Stimulated activated CD4-positive, alpha-beta T cell treated with anti-CD3 and anti-CD28 coated beads, Interleukin-4, amount 100 ng/mL, for 1 hour (primary cell): ENCODE results near the gene CADPS2.
"Not testable (repeated sequence)": the region's sequence is repeated elsewhere in the genome, so short reads cannot be mapped to it uniquely, and the experiment has no call there.

Experiments used
- DNase-seq: peaks from one replicate; pipeline ENCODE4 v3.0.0-alpha.2; 2020

Gene CADPS2

DNA sequence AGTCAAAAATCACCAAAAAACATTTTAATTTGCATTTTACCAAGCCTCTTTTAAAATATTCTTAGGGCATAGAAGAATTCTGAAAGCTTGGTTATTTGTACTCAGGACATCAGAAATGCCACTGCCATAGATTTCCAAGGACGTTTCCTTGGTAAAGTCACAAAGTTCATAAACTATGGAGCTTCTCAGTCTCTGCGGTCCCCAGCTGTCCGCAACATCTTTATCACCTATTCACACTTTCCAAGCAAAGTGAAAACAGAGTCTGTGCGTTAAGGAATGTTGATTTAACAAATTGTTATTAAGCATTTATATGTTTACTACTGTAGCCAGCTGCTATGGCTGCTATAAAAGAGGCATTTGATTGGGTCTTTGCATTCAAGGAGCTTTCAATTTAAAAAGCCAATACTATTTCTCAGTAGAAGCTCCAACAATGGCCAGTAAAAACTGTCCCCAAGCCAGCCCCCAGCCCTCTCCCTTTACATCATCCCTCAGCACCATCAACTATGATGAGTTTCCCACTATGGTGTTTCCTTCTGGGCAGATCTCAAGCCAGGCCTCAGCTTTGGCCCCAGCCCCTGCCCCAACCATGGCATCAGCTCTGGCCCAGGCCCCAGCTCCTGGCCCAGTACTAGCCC is 36.8 kb downstream of the CADPS2 start:
- DNase-seq = no peak

DNA sequence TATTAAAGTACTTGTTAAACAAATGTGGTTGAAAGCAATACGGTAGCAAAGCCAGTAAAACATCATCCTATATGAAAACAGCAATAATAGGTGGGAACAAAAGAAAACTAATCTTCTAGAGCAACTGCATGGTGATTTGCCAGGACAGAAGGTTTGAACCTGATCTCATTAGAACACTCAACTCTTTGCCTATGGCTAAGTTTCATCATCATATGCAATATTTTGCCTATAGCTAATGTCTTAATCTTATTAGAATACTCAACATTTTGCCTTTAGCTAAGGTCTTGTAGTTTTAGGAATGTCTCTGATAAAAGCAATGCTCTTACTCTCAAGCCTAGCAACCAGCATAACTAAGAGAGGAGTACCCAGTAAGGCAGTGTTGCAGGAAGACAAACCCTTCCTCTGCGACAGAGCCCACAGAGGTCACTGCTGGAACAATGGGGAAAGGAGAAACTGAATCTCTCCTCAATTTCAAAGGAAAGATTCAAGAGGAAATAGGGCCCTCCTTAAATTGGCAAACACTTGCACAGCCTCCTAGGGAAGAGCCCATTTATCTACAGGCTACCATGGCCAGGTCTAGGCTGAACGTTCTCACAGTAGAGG is 38.3 kb downstream of the CADPS2 start:
- DNase-seq = no peak

DNA sequence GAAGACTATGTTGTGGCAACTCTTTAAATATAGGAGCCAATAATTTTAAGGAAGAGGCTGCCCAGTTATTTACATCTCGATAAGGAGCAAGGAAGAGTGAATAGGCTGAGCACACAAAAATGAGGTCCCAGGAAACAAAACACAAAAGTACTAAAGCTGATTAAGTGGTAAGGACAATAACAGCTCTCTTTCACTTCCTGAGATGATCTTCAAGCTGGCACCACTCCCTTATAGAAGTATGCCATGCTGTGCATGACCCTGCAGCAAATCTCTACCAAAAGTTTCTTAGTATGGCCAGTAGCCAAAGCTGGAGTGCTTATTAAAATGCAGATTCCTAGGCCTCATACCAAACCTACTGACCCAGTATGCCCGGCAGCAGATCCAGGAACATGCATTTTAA is 39.7 kb downstream of the CADPS2 start:
- DNase-seq = no peak

DNA sequence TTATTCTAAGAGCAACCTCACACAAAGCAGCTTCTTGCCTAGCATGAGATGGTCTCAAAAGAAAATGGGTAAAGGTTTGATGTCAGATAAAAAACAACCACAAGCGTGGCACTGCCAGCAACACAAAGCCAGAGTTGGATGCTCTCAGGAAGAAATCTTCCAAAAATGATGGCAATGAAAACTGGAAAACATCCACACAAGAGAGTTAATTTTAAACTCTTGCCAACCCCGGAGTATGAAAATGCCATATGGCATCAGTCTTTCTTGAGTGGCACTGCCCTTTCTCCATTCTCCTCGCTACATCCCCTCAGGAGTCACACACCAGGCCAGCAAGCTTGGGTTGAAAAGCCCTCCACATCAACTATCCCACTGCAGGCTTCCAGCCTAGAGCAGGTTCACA is 41.0 kb downstream of the CADPS2 start:
- no peak for DNase-seq

DNA sequence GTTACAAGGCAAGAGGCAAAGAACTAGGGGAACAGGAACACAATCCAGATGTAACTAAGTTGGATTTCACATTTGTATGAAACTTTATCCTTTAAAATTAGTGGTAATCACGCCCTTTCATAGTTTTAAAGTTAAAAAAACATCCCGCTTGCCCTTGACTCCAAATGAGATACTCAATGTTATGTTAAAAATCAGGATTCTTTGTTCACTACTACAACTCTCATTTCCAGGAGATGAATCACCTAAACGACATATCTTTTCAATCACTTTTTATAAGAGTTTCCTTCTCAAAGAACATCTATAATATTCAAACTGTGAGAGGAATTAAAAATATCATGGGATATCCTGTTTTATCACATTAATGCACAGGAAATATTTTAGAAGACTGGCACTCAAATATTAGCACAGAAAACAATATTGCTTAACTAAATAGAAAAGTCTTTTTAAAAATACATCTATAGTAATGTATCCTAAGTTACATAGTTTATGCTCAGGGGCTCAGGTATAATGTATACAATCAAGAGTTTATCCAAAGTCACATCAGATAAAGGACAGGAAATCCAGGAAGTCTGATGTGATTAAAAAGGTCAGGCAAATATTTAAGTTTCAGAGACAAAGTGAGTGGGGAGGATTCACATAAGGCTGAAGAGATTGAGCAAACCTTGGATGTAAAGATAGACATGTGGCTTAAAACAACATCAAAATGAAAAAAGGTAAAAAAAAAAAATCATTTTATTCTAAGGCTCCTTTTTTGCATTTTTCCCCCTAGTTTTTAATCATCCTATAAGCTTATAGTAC is 41.9 kb downstream of the CADPS2 start:
- no peak for DNase-seq

DNA sequence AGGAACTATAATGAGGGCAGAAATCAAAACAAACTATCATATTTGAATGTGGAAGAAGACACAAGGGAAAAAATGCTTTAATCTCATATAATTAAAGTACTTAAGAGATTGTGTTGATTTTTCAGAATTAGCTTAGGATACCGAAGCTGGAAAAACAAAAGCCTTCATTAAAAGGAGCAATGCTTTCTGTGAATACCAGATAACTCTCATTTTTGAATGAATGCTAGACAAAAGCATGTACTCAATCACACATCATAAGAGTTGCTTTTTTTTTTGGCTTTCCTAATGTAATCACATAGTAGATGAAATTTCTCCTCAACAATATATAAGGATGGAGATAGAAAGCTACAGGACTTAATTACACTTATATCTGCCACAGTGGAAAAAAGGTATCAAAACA is 43.3 kb downstream of the CADPS2 start:
- DNase-seq = no peak

DNA sequence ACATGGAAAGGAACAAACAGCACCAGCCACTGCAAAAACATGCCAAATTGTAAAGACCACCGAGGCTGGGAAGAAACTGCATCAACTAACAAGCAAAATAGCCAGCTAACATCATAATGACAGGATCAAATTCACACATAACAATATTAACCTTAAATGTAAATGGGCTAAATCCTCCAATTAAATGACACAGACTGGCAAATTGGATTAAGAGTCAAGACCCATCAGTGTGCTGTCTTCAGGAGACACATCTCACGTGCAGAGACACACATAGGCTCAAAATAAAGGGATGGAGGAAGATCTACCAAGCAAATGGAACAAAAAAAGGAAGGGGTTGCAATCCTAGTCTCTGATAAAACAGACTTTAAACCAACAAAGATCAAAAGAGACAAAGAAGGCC is 50.0 kb downstream of the CADPS2 start:
- DNase-seq = not testable (repeated sequence)

DNA sequence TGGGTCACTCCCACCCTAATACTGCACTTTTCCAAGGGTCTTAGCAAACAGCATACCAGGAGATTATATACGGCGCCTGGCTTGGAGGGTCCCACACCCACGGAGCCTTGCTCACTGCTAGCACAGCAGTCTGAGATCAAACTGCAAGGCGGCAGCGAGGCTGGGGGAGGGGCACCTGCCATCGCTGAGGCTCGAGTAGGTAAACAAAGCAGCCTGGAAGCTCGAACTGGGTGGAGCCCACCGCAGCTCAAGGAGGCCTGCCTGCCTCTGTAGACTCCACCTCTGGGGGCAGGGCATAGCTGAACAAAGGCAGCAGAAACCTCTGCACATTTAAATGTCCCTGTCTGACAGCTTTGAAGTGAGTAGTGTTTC is 51.7 kb downstream of the CADPS2 start:
- not testable (repeated sequence) for DNase-seq

DNA sequence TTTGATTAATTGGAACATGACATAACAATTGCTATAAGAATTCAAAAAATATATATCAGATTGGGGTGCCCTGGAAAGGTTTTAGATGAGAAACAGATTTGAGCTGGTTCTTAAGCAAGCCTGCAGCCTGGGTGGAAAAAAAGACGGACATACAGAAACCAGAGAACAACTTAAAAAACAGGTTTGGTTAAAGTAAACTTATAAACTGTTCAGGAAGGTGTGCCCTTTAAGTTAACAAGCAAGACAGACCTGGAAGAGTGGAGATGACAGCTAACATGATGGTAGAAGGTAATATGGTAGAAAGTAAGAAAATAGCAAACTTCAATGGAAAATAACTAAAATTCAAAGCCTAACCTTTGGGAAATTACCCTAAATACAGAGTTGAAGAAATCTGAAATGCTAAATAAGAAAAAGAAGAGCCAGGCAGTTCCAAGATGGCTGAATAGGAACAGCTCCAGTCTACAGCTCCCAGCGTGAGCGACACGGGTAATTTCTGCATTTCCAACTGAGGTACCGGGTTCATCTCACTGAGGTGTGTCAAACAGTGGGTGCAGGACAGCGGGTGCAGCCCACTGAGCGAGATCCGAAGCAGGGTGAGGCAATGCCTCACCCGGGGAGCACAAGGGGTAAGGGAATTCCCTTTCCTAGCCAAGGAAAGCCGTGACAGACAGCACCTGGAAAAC is 52.2 kb downstream of the CADPS2 start:
- DNase-seq = no peak

DNA sequence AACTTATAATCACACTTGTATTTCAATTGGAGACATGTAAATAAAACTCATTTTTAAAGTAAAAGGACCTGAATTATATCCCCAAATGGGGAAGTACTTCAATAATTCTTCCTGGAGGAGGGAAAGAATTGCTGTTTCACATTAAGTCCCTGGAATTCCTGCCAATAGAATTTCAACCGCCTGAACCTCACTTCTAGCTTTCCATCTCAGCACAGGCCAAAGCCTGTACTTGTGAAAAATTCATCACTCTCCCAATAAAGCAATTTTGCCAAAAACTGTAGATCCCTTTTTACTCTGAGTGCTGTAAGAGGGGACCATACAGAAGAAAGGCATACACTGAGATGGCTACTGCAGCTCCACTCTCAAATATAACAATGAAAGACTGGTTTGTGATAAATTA is 54.8 kb downstream of the CADPS2 start:
- no peak for DNase-seq

DNA sequence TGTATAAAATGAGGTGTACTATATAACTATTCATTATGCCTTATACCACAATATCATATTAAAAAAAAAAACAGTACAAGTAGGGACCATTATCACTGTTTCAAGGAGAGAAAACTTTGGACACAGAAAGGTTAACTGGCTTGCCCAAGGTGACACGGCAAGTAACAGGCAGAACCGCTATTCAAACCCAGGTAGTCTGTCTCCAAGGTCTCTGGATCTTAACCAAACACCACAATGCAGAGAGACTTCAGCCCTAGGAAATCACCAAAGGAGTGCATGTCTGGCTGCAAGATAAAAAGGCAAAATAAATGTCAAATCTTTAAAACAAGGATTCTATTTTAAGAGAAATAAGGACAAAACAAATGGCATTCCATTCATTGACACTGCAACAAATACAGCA is 56.3 kb downstream of the CADPS2 start:
- no peak for DNase-seq

DNA sequence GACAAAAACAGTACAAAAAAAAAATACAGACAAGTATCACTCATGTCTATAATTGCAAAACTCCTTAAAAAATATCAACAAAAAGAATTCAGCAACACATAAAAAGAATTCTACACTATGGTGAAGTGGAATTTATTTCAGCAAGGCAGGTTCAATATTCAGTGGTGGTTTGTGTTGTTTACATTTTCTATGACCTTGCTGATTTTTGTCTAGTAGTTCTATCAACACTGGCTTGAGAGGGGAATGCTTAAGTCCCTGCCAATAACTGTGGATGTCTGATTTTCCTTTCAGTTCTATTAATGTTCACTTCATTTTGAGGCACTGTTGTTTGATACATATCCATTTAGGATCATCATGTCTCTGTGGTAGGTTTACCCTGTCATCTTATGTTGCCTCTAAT is 58.5 kb downstream of the CADPS2 start:
- DNase-seq = no peak

DNA sequence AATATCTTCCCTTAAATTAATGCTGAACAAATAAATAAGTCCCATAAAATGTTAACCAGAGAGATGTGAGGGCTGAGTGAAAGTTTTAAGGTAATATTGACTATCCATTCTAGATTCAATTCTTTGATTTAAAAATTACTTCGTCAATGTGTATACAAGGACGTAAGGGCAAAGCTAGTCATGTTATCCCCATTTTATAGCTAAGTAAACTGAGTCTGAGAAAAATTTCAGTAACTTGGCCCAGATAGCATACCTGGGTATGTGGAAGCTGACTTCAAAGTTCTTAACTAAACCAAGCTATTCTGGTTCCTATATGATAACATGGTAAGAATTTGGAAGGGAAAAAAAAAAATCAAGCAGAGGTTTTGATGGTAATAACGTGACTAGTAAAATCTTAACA is 72.4 kb downstream of the CADPS2 start:
- DNase-seq = no peak

DNA sequence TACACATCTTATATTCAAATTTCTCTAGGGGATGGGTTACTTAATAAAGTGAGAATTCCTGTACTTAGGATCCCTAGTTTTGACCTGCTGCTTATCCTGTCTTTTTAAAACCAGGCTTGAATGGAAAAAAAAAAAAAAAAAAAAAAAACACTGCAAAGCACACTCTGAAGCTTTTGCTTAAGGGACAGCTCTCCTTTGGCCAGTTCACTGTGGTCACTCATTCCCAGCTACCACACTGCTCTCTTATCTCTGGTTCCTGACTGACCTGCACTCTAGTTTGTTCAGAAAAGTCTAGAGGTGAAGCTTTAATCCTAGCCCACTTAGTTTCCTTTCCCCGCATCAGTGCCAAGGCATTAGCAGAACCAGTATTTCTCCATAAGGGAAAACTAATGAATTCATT is 82.4 kb downstream of the CADPS2 start:
- DNase-seq = no peak

DNA sequence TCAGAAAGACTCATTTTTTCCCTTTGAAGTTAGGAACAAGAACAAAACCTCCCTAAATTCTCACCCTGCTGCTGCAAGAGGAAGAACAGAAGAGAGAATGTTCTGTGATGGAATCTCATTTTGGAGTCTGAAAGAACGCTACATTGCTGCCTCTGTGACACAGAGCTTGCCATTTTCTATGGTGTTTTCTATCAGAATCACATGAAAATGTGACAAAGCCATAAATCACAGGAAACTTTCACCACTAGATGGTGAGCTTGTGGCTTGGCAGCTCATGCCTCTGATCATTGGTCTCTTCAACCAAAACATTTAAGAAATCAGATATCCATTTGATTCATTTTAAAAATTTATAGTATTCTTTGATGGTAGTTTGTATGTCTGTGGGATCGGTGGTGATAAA is 82.9 kb downstream of the CADPS2 start:
- DNase-seq = no peak

DNA sequence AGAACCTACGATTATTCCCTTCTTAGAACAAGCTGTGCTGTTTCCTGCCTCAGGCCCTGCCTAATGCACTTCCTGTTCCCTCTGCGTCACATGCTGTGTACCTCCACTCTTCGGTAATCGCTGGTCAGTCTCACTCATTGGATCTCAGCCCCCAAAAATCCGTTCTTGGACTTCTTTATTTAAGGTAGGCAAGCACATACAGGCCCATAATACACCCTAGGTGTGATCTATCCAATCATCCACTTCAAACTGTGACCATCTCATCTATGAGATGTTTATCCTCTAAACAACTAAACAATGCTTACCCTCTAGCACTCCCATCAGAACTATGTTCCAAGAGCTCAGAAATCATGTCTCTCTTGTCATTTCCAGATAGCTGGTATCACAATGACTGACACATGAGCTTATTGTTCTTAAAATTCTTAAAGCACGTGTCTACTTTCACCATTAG is 83.9 kb downstream of the CADPS2 start:
- no peak for DNase-seq

DNA sequence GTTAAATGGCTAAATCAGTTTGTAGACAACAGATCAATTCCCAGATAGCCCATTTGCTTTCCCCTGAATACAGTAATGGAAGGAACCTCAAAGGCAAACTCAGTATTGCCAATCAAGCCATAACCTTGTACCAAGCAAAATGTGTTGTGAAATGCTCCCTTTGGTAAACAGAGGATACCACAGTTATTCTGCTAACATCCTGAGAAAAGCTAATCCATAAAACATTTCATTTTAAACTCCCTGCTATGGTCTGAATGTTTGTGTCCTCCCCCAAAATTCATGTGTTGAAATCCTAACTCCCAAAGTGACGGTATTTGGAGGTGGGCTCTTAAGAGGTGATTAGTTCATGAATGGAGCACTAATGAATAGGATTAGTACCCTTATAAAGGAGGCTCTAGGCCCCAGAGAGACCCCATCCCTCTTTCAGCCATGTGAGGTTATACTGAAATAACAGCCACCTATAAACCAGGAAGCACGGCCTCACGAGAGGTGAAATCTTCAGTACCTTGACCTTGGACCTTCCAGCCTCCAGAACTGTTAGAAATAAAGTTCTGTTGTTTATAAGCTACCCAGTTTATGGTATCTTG is 94.2 kb downstream of the CADPS2 start:
- DNase-seq = no peak

DNA sequence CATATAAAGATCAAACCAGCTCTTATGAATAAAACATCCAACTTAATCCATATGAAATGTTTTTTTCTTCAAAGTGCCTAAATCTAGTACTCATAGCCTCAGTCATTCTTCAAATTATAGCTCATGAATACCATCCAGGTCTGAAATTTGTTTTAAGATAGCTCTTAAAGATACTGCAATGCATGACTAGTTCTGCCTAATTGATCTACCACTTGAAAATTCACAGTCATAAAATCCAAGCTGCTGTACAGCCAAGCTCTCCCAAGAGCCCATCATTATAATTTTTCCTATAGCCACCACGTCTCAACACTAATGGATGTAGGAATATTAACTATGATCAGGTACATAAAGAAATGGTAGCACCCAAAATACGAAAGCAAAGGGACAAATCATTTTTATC is 95.7 kb downstream of the CADPS2 start:
- DNase-seq = no peak

DNA sequence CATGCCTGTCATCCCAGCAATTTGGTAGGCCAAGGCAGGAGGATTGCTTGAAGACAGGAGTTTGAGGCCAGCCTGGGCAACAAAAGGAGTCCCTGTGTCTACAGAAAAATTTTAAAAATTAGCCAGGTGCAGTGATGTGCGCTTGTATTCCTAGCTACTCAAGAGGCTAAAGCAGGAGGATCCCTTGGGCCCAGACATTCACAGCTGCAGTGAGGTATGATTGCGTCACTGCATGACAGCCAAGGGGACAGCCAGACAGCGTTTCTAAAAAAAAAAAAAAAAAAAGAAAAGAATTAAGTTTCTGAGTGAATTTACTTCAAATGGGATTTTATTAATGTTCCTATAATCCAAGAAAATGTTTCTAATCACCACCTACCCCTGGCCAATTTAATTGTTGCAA is 96.1 kb downstream of the CADPS2 start:
- no peak for DNase-seq

DNA sequence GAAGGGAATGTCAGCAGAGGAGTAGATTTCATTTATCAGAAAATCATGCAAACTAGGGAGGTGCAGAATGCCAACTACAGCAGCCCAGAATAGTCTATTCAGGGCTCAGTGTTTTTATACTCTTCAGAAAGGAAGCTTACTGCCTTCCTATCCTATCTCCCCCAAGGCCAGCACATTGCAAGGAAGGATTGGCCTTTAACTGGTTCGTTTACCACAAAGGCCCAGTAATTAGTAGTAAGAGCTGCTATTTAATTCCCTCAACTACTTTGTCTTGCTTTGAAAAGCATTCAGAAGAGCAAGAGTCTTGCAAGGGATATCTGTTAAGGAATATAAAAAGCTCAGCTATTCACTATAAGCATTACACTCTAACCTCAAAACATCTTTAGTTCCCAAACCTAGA is 97.1 kb downstream of the CADPS2 start:
- DNase-seq = no peak

DNA sequence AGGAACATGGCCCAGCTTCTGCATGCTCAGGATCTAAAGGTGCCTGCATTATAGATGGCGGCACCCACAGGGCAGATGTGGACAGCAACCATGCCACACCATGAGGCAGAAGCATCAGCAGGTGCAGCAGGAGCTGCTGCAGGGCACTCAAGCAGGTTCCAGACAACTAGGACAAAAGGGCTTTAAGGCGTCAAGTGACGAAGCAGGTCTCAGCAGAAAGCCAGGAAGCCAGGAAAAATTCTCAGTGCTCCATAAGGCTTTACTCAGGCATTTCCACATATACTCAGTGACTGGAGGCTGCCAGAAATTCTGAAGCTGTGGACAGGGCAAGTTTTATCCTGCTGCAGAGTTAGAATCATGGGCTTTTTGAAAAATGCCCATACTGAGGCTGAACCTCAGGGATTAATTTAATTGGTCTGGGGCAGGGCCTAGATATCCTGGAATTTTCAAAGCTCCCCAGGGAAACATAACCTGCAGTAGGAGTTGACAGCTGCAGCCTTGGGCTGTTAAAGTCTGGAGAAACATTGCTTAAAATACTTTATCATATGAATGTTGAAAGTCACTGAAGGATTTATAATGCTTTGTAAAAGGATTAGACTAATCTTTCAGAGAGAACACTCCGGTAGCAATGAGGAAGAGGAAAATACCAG is 115.4 kb downstream of the CADPS2 start:
- no peak for DNase-seq

DNA sequence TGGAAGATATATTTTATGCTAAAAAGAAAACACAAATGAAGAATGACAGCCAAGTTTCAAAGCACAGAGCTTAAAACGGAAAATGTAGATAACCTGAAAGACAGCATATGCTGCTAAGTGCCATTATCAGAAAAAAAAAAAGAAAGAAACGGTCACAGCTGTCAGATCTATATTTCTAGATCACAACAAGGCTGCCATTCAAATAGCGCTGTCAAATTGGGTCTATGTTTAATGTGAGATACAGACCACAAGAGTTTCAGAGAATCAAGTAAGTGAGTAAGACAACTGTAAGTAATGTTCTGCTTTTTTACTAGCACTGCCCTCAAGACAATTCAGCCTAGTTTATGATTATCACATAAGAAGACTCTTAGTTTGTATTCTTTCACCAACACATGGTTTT is 117.4 kb downstream of the CADPS2 start:
- no peak for DNase-seq

DNA sequence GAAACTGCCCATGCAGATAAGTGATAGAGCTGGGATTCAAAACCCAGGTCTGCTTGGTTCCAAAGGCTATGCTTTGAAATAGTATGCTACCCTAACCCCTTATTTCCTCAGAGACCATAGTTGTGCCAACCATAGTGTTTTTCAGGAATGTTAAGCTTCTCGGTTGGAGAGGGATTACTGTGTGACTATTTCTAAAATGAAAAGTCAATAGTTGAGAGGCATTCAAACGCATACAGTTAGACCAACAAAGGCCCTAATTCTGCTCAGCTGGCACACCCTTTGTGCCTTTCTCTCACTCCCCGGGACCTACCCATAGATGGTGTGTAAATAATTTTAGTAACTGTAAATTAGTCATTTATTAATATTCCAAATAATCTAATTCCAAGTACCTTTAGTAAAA is 118.9 kb downstream of the CADPS2 start:
- no peak for DNase-seq
